ENCODE data around the gene CEL. TPM values are rescaled to one million over a fixed set of nuclear protein-coding genes. Genes with fewer than 3 reads are reported as not detected.

Gene CEL
- total RNA-seq, 1 experiment from 2014 or later = 6.9 TPM

DNA sequence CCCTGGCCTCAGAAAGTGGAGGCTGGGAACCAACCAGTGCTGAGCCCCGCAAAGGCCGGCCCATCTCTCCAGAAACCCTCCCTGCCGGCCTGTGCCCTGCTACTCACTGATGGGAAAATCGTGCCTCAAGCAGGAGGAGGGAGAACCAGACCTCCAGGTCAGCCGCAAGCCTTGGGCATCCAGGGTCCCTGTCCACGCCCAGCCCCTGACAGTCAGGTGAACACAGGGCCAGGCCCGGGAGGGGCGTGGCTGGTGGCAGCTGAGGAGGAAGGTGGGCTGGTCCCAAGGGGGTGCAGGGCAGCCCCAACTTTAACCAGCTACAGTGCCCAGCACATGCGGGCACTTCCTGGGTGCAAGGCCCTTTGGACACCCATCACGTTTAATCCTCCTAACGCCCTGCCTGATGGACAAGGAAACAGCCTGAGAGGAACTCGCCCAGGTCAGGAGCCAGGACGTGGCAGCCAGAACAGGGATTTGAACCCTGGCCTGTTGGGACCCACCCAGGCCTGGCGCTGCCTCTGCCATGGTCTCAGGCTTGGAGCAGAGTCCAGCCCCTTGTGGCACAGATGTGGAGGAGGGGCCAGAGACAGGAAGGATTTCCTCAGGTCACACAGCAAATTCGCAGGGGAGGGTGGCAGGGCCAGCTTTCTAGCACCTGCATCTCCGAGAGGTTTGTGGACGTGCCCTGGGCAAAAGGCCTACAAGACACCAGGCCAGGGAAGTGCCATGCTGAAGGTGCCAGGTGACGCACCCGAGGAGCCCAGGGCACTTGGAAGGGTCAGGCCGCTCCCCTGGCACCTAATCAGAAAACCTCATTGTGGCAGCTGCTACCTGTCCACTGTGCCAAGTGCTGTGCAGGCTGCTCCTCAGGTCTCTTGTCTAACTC, 54.8 kb downstream of the CEL start:
- peaks cover 41% of the 10 kb centered on the region for H3K79me2 ChIP-seq (ENCODE audit: insufficient read depth, low read length)
- H3K27ac ChIP-seq (ENCODE audit: low read depth, low read length) = no peak overlapping the region
- no TSS peak for BruUV-seq (replicated peaks)
- no peaks in the 10 kb centered on the region for H3K9me2 ChIP-seq (ENCODE audit: insufficient read depth)
- POLR2A ChIA-PET = no interaction called here
- H3K9me3 ChIP-seq (ENCODE audit: control insufficient read depth in 1 of 2, insufficient read depth in 1 of 2, low read depth in 1 of 2, low read length in 2 of 2) = no peaks in the 10 kb centered on the region
- H3K4me3 ChIP-seq (replicated peaks in 1 of 2; ENCODE audit: low read depth in 1 of 2, low read length in 2 of 2) = no peak overlapping the region
- H3K4me1 ChIP-seq (ENCODE audit: control insufficient read depth in 1 of 2, insufficient read depth in 2 of 2, low read length in 2 of 2) = peaks cover 6 to 31% of the 10 kb centered on the region in 2 experiments
- CTCF ChIA-PET = interaction anchor here (1.3 kb wide), 1 partner anchor 28 kb away, joined by 5 read pairs; no protein-coding TSS in a partner anchor
- DNase-seq (ENCODE audit: low read depth, low spot score) = no peak
- intact Hi-C loops (cut with micrococcal nuclease) = no loop called here
- H2AFZ ChIP-seq (ENCODE audit: low read depth, low read length, poor library complexity, severe bottlenecking) = no peak overlapping the region
- no peaks in the 10 kb centered on the region for H3K27me3 ChIP-seq (ENCODE audit: insufficient read depth, low read length)
- H3K36me3 ChIP-seq (ENCODE audit: control insufficient read depth in 1 of 2, insufficient read depth in 2 of 2, low read length in 2 of 2) = no peaks in the 10 kb centered on the region
- RAD21 ChIA-PET (ENCODE audit: low non-redundant PET in 1 of 2, low total read pairs in 2 of 2, uncharacterized antibody in 2 of 2, unreplicated experiment in 2 of 2) = no interaction called here
- no peak overlapping the region for H3K9ac ChIP-seq (ENCODE audit: low read length)
- no peak for ATAC-seq
- no peak overlapping the region for H3K4me2 ChIP-seq (ENCODE audit: low read length)
- no peaks in the 10 kb centered on the region for H4K20me1 ChIP-seq (ENCODE audit: insufficient read depth)
- TF ChIP-seq, protein P1, sequence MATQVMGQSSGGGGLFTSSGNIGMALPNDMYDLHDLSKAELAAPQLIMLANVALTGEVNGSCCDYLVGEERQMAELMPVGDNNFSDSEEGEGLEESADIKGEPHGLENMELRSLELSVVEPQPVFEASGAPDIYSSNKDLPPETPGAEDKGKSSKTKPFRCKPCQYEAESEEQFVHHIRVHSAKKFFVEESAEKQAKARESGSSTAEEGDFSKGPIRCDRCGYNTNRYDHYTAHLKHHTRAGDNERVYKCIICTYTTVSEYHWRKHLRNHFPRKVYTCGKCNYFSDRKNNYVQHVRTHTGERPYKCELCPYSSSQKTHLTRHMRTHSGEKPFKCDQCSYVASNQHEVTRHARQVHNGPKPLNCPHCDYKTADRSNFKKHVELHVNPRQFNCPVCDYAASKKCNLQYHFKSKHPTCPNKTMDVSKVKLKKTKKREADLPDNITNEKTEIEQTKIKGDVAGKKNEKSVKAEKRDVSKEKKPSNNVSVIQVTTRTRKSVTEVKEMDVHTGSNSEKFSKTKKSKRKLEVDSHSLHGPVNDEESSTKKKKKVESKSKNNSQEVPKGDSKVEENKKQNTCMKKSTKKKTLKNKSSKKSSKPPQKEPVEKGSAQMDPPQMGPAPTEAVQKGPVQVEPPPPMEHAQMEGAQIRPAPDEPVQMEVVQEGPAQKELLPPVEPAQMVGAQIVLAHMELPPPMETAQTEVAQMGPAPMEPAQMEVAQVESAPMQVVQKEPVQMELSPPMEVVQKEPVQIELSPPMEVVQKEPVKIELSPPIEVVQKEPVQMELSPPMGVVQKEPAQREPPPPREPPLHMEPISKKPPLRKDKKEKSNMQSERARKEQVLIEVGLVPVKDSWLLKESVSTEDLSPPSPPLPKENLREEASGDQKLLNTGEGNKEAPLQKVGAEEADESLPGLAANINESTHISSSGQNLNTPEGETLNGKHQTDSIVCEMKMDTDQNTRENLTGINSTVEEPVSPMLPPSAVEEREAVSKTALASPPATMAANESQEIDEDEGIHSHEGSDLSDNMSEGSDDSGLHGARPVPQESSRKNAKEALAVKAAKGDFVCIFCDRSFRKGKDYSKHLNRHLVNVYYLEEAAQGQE (IDR thresholded peaks at IDR 0.05; ENCODE audit: low read depth) = no peak
- TF ChIP-seq ELF1 (IDR thresholded peaks at IDR 0.05; ENCODE audit: borderline replicate concordance, low read depth) = no peak
